Psoas muscle (tissue), 8 donors: ENCODE data around the gene SSH3. TPM values are rescaled to one million over a fixed set of nuclear protein-coding genes. Genes with fewer than 3 reads are reported as not detected.

Source experiments
- ATAC-seq, 4 donors: fragments of 200-7000 bp; cut with Tn5 transposase; one replicate each; pipeline ENCODE4 v1.9.1; 2020; ENCODE audit warnings: moderate library complexity in 3 of 4, mild to moderate bottlenecking in 2 of 4
- DNase-seq, 2 donors: peaks; one replicate each; pipeline ENCODE4 v3.0.0-alpha.2; 2020
- H3K27ac ChIP-seq: fragments of 200-600 bp; one replicate; pipeline ENCODE4 v1.8.0; 2022
- H3K27me3 ChIP-seq, 3 donors: fragments of 200-600 bp in 1 of 3; one replicate each; pipeline versions ENCODE4 v1.6.1 to v1.8.0; 2013 to 2022; ENCODE audit warnings: low read length in 2 of 3, mild to moderate bottlenecking in 2 of 3, moderate library complexity in 1 of 3; ENCODE audit not compliant: insufficient read depth in 3 of 3
- H3K36me3 ChIP-seq, 2 donors: fragments of 200-600 bp in 1 of 2; one replicate each; pipeline versions ENCODE4 v1.6.1 to v1.8.0; 2013 to 2022; ENCODE audit warnings: low read depth in 1 of 2, mild to moderate bottlenecking in 1 of 2, moderate library complexity in 1 of 2; ENCODE audit not compliant: insufficient read depth in 1 of 2
- H3K4me1 ChIP-seq: fragments of 200-600 bp; one replicate; pipeline ENCODE4 v1.8.0; 2022
- H3K4me3 ChIP-seq: fragments of 200-600 bp; one replicate; pipeline ENCODE4 v1.8.0; 2022; ENCODE audit warnings: mild to moderate bottlenecking
- H3K9me3 ChIP-seq: fragments of 200-600 bp; one replicate; pipeline ENCODE4 v1.8.0; 2022
- CTCF ChIP-seq: fragments of 200-600 bp; IDR thresholded peaks from one replicate; pipeline ENCODE4 v1.8.0; 2022; ENCODE audit warnings: antibody characterized with exemption
- WGBS, 3 donors: extraction: QIAGEN DNeasy Blood & Tissue Kit; methylation state at CpG; one replicate each; pipeline versions ENCODE4 v1.1.6 to v1.1.7; 2013; 5-methylcytosine and 5-hydroxymethylcytosine counted together
- intact Hi-C, 2 donors: fragments of 100-400 bp; cut with DNase I; formaldehyde crosslinking; loops; one replicate each; pipeline versions ENCODE4 v1.11.0 to v1.14.2; 2022
- polyA plus RNA-seq, 3 donors: library from polyadenylated mRNA; stranded (reverse); fragments of 200-250 nt; gene quantifications; one replicate each; pipeline ENCODE4 v1.2.3, GENCODE V29; 2013
- total RNA-seq, 4 donors: library from RNA; stranded (reverse); fragmentation: NEBNext Ultra II Directional in 2 of 4; extraction: Animal tissue kit (Norgen Biotek cat#: 25700) in 2 of 4; gene quantifications; one replicate each; pipeline versions ENCODE4 v1.2.1 to v1.2.4, GENCODE V29; 2021 to 2023
- donor health status: healthy with polysubstance abuse.
- donor health status: DM: no; HTN: no; CAD: no; lungs with moderate emphysema.
- donor health status: Bipolar disorder and iron deficiency.
- donor health status: healthy.
- donor health status: DM: yes; HTN: yes; CAD: no.
- donor health status: DM: no; HTN: no; CAD: no.
- donor health status: DM: no; HTN: no; CAD: no.
- donor health status: DM: yes; HTN: yes; CAD: no.

The SSH3 gene
- total and polyA plus RNA-seq, 7 donors, result 3.0 to 10.1 (median 5.0) TPM

- Histone ChIP-seq H3K36me3 (peaks cover 3 to 86% of the 10 kb centered on the region in 2 donors), H3K9me3 (no peaks in the 10 kb centered on the region), H3K27me3 (no peaks in the 10 kb centered on the region), H3K27ac (no peak overlapping the region), H3K4me1 (peaks cover 9% of the 10 kb centered on the region), H3K4me3 (no peak overlapping the region)
- ATAC-seq (no peak), DNase-seq (peak; percentile 15 to 54)
- intact Hi-C loops, result no loop called here
- 88 to 89% (median 89%) methylated on average over 13 of the region's 13 CpGs for WGBS, 3 donors
- no peak for TF ChIP-seq CTCF
Observed at GRCh38 chr11:67283481-67283963, 19.8 kb upstream of the SSH3 start.

GRCh38 chr11:67284811-67285540 lies 18.4 kb upstream of the SSH3 start:
- Histone ChIP-seq H3K4me3 (no peak overlapping the region), H3K4me1 (peaks cover 12% of the 10 kb centered on the region), H3K9me3 (no peaks in the 10 kb centered on the region), H3K27ac (no peak overlapping the region), H3K36me3 (peaks cover 3 to 71% of the 10 kb centered on the region in 2 donors), H3K27me3 (no peaks in the 10 kb centered on the region)
- TF ChIP-seq CTCF, result no peak
- intact Hi-C loops, result no loop called here
- WGBS, 3 donors, result 88 to 91% (median 89%) methylated on average over 44 to 45 of the region's 45 CpGs
- ATAC-seq (no peak), DNase-seq (peak; percentile 12 to 61)

- Histone ChIP-seq H3K9me3 (no peaks in the 10 kb centered on the region), H3K4me1 (peaks cover 21% of the 10 kb centered on the region), H3K36me3 (peaks cover 3 to 68% of the 10 kb centered on the region in 2 donors), H3K27me3 (no peaks in the 10 kb centered on the region), H3K27ac (no peak overlapping the region), H3K4me3 (no peak overlapping the region)
- peak; percentile 27 to 56 for DNase-seq
- ATAC-seq, result no peak
- intact Hi-C loops, result no loop called here
- TF ChIP-seq CTCF, result no peak
- WGBS, 3 donors, result 84 to 91% (median 87%) methylated on average over 37 to 39 of the region's 39 CpGs
Observed at GRCh38 chr11:67285541-67286498, 17.5 kb upstream of the SSH3 start.

- Histone ChIP-seq H3K4me3 (no peak overlapping the region), H3K27me3 (no peaks in the 10 kb centered on the region), H3K9me3 (no peaks in the 10 kb centered on the region), H3K27ac (peak overlapping the region; percentile 66), H3K4me1 (peaks cover 22% of the 10 kb centered on the region), H3K36me3 (peaks cover 3 to 65% of the 10 kb centered on the region in 2 donors)
- ATAC-seq (no peak), DNase-seq (peak; percentile 25 to 60)
- intact Hi-C loops, result no loop called here
- 78 to 81% (median 80%) methylated on average over 8 of the region's 8 CpGs for WGBS, 3 donors
- TF ChIP-seq CTCF, result no peak
Observed at GRCh38 chr11:67286621-67287333, 16.6 kb upstream of the SSH3 start.
